Breast epithelium (tissue), 4 donors: ENCODE data around the gene TBC1D2. TPM values are rescaled to one million over a fixed set of nuclear protein-coding genes. Genes with fewer than 3 reads are reported as not detected.
"Not testable (repeated sequence)": the region's sequence is repeated elsewhere in the genome, so short reads cannot be mapped to it uniquely, and the experiment has no call there.

Experiments used
- DNase-seq, 2 donors: peaks; one replicate each; pipeline ENCODE4 v3.0.0-alpha.2; 2019; ENCODE audit warnings: low spot score in 2 of 2
- H3K27ac ChIP-seq, 2 donors: fragments of 200-600 bp; sonication (generic) in 1 of 2; one replicate each; pipeline ENCODE4 v1.5.1; 2016 to 2019; ENCODE audit warnings: mild to moderate bottlenecking in 1 of 2
- H3K27me3 ChIP-seq, 2 donors: fragments of 200-600 bp; sonication (generic) in 1 of 2; one replicate each; pipeline versions ENCODE4 v1.5.1 to v1.6.0; 2017 to 2019; ENCODE audit warnings: control low read depth in 1 of 2, mild to moderate bottlenecking in 1 of 2
- H3K36me3 ChIP-seq: fragments of 200-600 bp; one replicate; pipeline ENCODE4 v1.5.1; 2019
- H3K4me1 ChIP-seq, 2 donors: fragments of 200-600 bp; sonication (generic); one replicate each; pipeline ENCODE4 v1.5.1; 2016 to 2019; ENCODE audit warnings: control low read depth in 1 of 2
- H3K4me3 ChIP-seq, 3 donors: fragments of 200-600 bp; sonication (generic); 1 replicate in 2 of 3; 2 replicates in 1 of 3; pipeline ENCODE4 v1.5.1; 2016 to 2019; ENCODE audit warnings: mild to moderate bottlenecking in 3 of 3, moderate library complexity in 2 of 3
- H3K9me3 ChIP-seq, 2 donors: fragments of 200-600 bp; sonication (generic) in 1 of 2; one replicate each; pipeline ENCODE4 v1.5.1; 2016 to 2019; ENCODE audit warnings: control low read depth in 1 of 2
- POLR2A ChIP-seq: fragments of 450-650 bp; IDR thresholded peaks from one replicate; pipeline ENCODE4 v1.6.1; 2016; ENCODE audit warnings: antibody characterized with exemption, mild to moderate bottlenecking, moderate library complexity
- POLR2AphosphoS5 ChIP-seq, 3 donors: sonication (generic); formaldehyde crosslinking; IDR thresholded peaks; one replicate each; pipeline ENCODE4 v1.6.1; 2017; ENCODE audit warnings: antibody characterized with exemption in 3 of 3
- intact Hi-C: fragments of 100-400 bp; cut with DNase I; formaldehyde crosslinking; loops from one replicate; pipeline ENCODE4 v1.15.1; 2023; ENCODE audit warnings: low total_unique reads
- total RNA-seq, 3 donors: library from RNA; depleted of rRNA; stranded (reverse); fragments of >200 nt; gene quantifications; one replicate each; pipeline ENCODE4 v1.1.0, GENCODE V29; 2016
- TF ChIP-seq, protein P1 (sequence below), 3 donors: fragments of 450-650 bp; IDR thresholded peaks; one replicate each; pipeline ENCODE4 v1.5.1; 2016 to 2017; ENCODE audit warnings: antibody characterized with exemption in 3 of 3, mild to moderate bottlenecking in 3 of 3, moderate library complexity in 3 of 3

Gene TBC1D2
- total RNA-seq, 3 donors from 2014 or later: 10.8 to 17.1 (median 13.6) TPM

DNA sequence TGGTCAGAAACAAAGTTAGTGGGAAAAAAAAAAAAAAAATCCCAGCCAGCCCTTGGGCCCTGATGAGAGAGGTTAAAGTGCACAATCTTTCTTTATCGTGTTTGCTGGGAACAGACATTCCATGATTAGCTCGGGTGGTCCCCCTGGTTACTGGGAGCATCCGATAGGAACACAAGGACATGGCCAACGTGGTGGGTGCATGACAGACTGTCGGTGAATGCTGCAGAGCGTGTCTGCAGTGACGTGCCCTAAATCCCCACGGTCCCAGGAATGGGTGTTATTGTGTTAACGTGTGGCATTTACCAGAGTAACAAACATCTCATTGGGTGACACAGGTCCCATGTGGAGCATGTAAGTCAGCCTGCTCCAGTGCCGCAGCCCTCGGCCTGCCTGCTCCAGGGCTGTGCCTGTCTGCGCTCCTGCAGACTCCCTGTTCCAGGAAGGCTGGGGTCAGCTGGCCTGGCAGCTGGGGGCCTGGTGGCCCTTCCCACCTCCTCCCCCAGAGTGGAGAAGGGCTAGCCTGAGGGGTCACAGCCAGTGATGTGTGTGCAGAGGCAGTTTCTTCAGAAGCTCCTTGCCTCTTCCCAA is 34.3 kb upstream of the TBC1D2 start:
- intact Hi-C loops: no loop called here
- Histone ChIP-seq H3K9me3 (no peaks in the 10 kb centered on the region), H3K27me3 (no peaks in the 10 kb centered on the region), H3K27ac (no peak overlapping the region), H3K4me3 (no peak overlapping the region), H3K4me1 (no peaks in the 10 kb centered on the region), H3K36me3 (no peaks in the 10 kb centered on the region)
- no peak for DNase-seq
- TF ChIP-seq, protein P1, sequence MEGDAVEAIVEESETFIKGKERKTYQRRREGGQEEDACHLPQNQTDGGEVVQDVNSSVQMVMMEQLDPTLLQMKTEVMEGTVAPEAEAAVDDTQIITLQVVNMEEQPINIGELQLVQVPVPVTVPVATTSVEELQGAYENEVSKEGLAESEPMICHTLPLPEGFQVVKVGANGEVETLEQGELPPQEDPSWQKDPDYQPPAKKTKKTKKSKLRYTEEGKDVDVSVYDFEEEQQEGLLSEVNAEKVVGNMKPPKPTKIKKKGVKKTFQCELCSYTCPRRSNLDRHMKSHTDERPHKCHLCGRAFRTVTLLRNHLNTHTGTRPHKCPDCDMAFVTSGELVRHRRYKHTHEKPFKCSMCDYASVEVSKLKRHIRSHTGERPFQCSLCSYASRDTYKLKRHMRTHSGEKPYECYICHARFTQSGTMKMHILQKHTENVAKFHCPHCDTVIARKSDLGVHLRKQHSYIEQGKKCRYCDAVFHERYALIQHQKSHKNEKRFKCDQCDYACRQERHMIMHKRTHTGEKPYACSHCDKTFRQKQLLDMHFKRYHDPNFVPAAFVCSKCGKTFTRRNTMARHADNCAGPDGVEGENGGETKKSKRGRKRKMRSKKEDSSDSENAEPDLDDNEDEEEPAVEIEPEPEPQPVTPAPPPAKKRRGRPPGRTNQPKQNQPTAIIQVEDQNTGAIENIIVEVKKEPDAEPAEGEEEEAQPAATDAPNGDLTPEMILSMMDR (IDR thresholded peaks at IDR 0.05): no peak
- TF ChIP-seq POLR2A: no peak
- no peak for TF ChIP-seq POLR2AphosphoS5 (IDR thresholded peaks at IDR 0.05)

DNA sequence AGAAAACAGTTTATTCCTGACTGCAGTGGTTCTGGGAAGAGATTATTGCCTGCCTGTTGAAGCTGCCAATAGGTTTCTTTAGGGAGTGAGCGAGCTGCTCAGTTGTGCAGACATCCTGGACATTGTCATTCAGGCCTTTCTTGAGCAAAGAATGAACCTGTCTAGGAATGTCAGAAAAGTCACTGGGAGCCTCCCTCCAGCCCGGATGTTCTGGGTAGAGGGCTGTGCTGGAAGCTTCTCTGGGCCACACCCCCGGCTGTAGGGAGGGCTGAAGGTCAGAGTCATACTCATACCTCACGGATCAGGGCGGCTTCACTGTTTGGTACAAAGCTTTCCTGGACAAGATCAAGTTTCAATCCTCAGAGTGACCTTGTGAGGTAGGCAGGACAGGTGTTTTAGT is 33.4 kb upstream of the TBC1D2 start:
- H3K4me1 ChIP-seq: no peaks in the 10 kb centered on the region
- H3K27me3 ChIP-seq: no peaks in the 10 kb centered on the region
- H3K9me3 ChIP-seq: no peaks in the 10 kb centered on the region
- H3K36me3 ChIP-seq: no peaks in the 10 kb centered on the region
- TF ChIP-seq, protein P1 (IDR thresholded peaks at IDR 0.05): no peak
- no peak for TF ChIP-seq POLR2AphosphoS5 (IDR thresholded peaks at IDR 0.05)
- no peak for TF ChIP-seq POLR2A
- intact Hi-C loops: no loop called here
- H3K4me3 ChIP-seq: no peak overlapping the region
- no peak for DNase-seq
- no peak overlapping the region for H3K27ac ChIP-seq

GRCh38 chr9:98287384-98287783 is 31.9 kb upstream of the TBC1D2 start:
- DNase-seq: no peak
- H3K27ac ChIP-seq: no peak overlapping the region
- no peaks in the 10 kb centered on the region for H3K9me3 ChIP-seq
- TF ChIP-seq POLR2AphosphoS5 (IDR thresholded peaks at IDR 0.05): no peak
- TF ChIP-seq, protein P1 (IDR thresholded peaks at IDR 0.05): no peak
- no peak for TF ChIP-seq POLR2A
- no peak overlapping the region for H3K4me3 ChIP-seq
- intact Hi-C loops: no loop called here
- H3K4me1 ChIP-seq: no peaks in the 10 kb centered on the region
- H3K27me3 ChIP-seq: no peaks in the 10 kb centered on the region
- H3K36me3 ChIP-seq: no peaks in the 10 kb centered on the region

- no peaks in the 10 kb centered on the region for H3K27me3 ChIP-seq
- no peak overlapping the region for H3K4me3 ChIP-seq
- no peak for DNase-seq
- no peaks in the 10 kb centered on the region for H3K9me3 ChIP-seq
- no peaks in the 10 kb centered on the region for H3K4me1 ChIP-seq
- TF ChIP-seq POLR2AphosphoS5 (IDR thresholded peaks at IDR 0.05) (no peak), POLR2A (no peak)
- TF ChIP-seq, protein P1 (IDR thresholded peaks at IDR 0.05): no peak
- H3K27ac ChIP-seq: no peak overlapping the region
- intact Hi-C loops: no loop called here
- H3K36me3 ChIP-seq: no peaks in the 10 kb centered on the region
These were observed 30.0 kb upstream of the TBC1D2 start for GRCh38 chr9:98285446-98285845.

DNA sequence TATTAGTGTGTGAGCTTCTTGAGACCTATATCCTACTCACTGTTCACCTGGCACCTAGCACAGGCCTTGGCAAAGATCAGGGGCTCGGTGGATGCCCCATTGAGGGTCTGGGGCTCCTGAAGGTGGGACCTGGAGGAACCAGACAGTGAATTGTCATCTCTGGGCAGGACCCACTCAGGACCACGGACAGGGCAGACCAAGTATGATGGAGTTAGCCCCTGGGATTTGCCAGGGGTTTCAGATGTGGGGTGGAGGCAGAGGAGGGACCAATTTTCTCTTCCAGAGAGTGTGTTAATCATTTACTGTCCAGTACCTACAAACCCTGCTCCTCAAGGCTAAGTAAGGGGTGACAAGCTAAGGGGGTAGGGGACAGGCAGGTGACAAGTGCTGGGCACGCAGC is 29.3 kb upstream of the TBC1D2 start:
- no peaks in the 10 kb centered on the region for H3K4me1 ChIP-seq
- intact Hi-C loops: no loop called here
- H3K4me3 ChIP-seq: no peak overlapping the region
- no peaks in the 10 kb centered on the region for H3K36me3 ChIP-seq
- TF ChIP-seq POLR2A (no peak), POLR2AphosphoS5 (IDR thresholded peaks at IDR 0.05) (no peak)
- TF ChIP-seq, protein P1 (IDR thresholded peaks at IDR 0.05): no peak
- no peaks in the 10 kb centered on the region for H3K27me3 ChIP-seq
- DNase-seq: no peak
- H3K9me3 ChIP-seq: no peaks in the 10 kb centered on the region
- no peak overlapping the region for H3K27ac ChIP-seq

GRCh38 chr9:98283143-98283542 is 27.7 kb upstream of the TBC1D2 start:
- H3K9me3 ChIP-seq, H3K4me3 ChIP-seq, DNase-seq, H3K27ac ChIP-seq, H3K4me1 ChIP-seq, intact Hi-C loops, H3K36me3 ChIP-seq, H3K27me3 ChIP-seq: not testable (repeated sequence)
